OCI-LY1 (cell line): ENCODE results near the gene FBRSL1.

Experiments used
- CTCF ChIP-seq: fragments of 200-600 bp; sonication (generic), shearing (Covaris generic); IDR thresholded peaks from 2 replicates; pipeline ENCODE4 v1.5.1; 2017; ENCODE audit warnings: mild to moderate bottlenecking, antibody characterized with exemption, low read length, moderate library complexity, mixed read lengths
- EZH2 ChIP-seq: fragments of 200-600 bp; sonication (generic), shearing (Covaris generic); IDR thresholded peaks from 2 replicates; pipeline ENCODE4 v1.8.0; 2017; ENCODE audit warnings: borderline replicate concordance, mixed run types, mild to moderate bottlenecking, antibody characterized with exemption, low read length, moderate library complexity, mixed read lengths

GRCh38 chr12:132454193-132454932 lies 35.6 kb upstream of the FBRSL1 start:
- TF ChIP-seq CTCF (no peak), EZH2 (no peak)
